Medulla oblongata (tissue), 1 donor: ENCODE results near the gene USHBP1.

ENCODE experiments used
- DNase-seq: peaks from one replicate; pipeline ENCODE4 v3.0.0-alpha.2; 2015; ENCODE audit errors: extremely low spot score

The USHBP1 gene

DNA sequence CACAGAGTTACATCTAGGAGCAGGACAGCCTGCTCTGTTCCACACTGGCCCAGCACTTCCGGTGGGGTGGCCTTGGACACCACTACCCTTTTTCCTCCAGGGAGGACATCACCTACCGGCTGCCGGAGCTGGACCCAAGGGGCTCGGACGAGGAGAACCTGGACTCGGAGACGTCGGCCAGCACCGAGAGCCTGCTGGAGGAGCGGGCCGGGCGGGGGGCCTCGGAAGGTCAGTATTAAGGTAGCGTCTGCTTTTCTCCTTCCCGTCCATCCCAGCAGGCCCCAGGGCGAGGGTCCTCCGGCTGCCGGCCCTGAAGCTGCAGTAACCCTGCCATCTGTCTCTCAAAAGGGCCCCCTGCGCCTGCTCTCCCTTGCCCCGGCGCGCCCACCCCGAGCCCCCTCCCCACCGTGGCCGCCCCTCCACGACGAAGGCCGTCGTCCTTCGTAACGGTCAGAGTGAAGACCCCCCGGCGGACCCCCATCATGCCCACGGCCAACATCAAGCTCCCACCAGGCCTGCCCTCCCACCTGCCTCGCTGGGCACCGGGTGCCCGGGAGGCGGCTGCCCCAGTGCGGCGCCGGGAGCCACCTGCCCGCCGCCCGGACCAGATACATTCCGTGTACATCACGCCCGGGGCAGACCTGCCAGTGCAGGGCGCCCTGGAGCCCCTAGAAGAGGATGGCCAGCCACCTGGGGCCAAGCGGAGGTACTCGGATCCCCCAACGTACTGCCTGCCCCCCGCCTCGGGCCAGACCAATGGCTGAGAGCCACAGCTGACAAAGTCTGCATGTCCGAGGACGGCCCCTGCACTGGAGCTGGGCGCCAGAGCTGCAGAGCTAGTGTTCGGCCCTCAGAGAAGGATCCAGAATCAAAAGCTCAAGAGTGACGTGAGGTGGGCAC, 52.7 kb downstream of the USHBP1 start:
- no peak for DNase-seq

DNA sequence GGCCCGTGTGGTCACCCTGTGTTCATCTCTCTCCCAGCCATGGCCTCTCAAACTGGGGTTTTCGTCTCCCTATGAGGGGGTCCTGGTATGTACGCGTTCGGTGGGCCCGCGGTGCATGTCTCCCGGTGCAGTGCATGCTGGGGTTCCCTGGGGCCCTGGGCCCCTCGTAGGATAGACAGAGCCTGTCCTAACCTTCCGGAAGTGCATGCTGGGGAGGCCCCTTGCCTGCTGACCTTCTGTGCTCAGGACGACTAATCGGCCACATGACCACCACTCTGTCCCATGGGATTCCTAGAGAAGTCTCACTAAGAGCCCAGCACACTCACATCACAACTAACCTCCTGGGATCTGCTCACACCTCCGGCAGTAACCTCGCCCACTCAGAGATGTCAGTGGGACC, 54.2 kb downstream of the USHBP1 start:
- no peak for DNase-seq

DNA sequence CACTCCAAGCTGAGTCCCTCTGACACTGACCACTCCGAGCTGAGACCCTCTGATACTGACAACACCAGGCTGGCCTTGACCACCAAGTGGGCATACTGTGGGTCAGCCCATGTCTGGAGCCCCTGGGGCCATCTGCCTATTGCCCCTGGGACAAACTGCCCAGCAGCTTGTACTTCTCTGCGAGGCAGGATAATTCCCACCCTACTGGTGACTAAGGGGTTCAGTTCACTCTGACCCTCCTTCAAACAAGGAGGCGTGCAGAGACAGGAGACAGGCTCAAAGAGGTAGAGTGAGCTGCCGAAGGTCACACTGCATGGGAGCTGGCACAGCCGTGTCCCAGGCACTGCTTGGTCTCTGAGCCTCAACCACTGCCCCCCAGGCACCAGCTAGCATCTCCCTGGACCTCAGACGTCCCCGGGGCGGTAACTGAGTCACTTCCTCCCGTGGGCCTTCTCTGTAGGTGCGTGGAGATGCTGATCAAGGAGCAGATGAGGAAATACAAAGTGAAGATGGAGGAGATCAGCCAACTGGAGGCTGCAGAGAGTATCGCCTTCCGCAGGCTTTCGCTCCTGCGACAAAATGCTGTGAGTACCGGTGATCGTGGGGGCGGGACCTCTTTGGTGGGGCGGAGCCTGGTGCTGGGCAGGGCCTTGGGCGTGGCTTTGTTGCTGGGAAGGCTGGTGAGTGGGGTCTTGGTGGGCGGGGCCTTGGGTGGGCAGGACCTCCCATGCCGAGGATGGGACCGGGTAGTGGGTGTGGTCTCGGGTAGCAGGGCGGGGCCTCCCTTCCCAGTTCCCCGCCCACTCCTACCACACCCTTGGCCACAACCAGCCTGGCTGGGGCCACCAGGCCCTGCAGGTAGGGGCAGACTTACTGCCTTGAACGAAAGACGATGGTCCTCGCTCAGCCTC, 55.2 kb downstream of the USHBP1 start:
- no peak for DNase-seq

DNA sequence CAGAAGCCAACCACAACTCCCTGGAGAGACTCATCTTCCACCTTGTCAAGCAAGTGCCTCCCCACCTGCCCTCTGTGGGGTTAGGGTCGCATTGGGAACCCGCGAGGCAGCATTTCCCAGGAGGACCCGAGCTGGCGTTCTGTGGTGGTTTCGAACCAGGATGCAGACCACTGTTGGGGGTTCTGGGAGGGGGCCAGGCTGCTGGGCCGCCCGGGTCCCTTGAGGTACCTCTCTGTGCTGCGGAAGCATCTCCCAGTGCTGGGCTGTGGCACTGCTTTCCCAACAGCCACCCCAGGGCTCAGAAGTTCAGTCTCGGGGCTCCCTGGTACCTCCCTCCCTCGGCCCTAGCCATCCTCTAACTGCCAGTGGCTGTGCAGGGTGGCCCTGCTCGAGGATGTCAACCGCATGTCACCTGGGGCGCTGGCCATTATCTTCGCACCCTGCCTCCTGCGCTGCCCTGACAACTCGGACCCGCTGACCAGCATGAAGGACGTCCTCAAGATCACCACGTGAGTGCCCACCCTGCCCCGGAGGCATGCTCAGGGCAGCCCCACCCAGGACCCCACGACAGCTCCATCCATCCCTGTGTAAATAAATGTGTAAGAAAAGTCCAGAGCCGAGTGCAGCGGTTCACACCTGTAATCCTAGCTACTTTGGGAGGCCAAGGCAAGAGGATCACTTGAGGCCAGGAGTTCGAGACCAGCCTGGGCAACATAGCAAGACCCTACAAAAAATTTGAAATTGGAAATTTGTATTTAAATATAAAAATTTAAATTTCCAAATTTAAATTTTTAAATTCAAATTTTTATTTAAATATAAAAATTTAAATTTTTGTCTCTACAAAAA, 57.6 kb downstream of the USHBP1 start:
- DNase-seq = no peak

DNA sequence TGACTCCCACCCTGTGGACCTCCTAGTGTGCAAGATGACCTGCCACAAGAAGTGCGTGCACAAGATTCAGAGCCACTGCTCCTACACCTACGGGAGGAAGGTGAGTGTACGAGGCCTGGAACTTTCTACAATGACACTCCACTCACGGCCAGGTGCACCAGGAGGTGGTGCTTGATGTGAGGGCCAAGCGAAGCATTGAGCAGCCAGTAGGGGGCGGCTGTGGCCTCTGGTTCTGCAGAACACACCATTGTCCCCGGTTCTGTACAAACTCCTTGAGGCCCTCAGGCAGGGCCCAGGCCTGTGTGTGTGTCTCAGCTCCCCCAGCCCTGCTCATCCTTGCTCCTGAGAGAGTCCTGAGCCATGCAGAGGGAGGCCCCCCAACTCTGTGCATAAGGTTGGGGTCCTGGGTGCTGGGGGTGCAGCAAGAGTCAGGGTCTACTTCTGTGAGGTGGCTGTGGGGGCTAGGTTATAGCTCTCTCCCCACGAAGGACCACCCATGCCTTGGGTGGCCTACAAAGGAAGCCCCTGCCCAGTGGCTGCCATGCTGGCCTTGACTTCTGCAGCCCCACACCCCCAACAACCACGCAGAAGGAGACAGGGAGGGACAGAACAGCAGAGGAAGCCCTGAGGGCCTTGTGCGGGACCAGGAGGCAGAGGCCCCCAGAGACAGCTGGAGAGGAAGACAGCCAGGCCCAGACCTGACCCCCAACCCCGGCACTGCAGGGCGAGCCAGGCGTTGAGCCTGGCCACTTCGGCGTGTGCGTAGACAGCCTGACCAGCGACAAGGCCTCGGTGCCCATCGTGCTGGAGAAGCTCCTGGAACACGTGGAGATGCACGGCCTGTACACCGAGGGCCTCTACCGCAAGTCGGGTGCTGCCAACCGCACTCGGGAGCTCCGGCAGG, 59.1 kb downstream of the USHBP1 start:
- DNase-seq = peak; percentile 28

DNA sequence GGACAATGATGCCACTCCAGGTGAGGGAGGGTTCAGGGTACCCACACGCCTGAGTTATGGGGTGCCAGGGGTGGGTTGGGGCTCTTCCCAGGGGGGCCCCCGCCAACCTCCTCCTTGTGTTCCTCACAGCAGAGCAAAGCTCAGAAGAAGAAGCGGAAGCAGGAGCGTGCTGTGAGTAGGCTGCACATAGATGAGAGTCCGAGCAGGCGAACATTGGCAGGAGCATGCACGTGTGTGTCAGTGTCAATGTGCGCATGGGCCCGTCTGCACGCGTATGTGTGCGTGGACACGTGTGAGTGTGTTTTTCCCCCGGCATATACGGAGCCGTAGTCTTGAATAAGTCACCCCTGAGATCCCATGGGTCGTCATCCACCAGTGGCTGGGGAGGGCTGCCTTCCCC, 61.8 kb downstream of the USHBP1 start:
- DNase-seq = no peak

DNA sequence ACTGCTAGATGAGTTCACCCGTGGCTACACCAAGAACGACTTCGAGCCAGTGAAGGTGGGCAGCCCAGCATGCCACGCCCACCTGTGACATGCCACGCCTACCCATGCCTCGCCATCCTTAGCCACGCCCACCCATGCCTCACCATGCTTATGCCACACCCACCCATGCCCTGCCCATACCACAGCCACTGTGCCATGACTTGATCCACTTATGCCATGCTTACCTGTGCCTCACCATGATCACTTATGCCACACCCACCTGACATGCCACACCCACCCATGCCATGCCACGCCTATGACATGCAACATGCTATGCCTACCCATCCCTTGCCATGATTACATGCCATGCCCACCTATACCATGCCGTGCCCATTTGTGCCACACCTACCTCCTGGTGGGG, 62.3 kb downstream of the USHBP1 start:
- no peak for DNase-seq

DNA sequence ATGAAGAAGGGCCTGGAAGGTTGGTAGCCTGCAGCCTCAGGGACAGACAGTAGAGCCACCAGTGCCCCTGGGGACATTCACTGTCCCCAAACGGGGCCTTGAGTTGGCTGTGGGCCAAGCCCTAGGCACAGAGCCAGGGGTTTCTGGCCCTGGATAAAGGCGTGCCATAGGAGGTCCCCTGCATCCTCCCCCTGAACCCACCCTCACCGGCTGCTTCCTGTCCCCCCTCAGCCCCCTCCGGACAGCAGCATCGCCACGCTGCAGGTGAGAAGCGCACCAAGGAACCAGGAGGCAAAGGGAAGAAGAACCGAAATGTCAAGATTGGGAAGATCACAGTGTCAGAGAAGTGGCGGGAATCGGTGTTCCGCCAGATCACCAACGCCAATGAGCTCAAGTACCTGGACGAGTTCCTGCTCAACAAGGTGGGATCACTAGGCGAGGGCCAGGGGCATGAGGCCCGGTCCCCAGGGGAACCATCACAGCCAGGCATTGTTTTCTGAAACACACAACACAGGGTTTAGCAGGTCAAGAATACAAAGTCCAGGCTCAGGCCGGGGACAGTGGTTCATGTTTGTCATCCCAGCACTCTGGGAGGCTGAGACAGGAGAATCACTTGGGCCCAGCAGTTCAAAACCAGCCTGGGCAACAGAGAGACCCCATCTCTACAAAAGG, 64.0 kb downstream of the USHBP1 start:
- no peak for DNase-seq
